OCI-LY1 (cell line): ENCODE measurements around the gene TIRAP.

Experiments
- CTCF ChIP-seq: fragments of 200-600 bp; sonication (generic), shearing (Covaris generic); IDR thresholded peaks from 2 replicates; pipeline ENCODE4 v1.5.1; 2017; ENCODE audit warnings: mild to moderate bottlenecking, antibody characterized with exemption, low read length, moderate library complexity, mixed read lengths
- EZH2 ChIP-seq: fragments of 200-600 bp; sonication (generic), shearing (Covaris generic); IDR thresholded peaks from 2 replicates; pipeline ENCODE4 v1.8.0; 2017; ENCODE audit warnings: borderline replicate concordance, mixed run types, mild to moderate bottlenecking, antibody characterized with exemption, low read length, moderate library complexity, mixed read lengths

DNA sequence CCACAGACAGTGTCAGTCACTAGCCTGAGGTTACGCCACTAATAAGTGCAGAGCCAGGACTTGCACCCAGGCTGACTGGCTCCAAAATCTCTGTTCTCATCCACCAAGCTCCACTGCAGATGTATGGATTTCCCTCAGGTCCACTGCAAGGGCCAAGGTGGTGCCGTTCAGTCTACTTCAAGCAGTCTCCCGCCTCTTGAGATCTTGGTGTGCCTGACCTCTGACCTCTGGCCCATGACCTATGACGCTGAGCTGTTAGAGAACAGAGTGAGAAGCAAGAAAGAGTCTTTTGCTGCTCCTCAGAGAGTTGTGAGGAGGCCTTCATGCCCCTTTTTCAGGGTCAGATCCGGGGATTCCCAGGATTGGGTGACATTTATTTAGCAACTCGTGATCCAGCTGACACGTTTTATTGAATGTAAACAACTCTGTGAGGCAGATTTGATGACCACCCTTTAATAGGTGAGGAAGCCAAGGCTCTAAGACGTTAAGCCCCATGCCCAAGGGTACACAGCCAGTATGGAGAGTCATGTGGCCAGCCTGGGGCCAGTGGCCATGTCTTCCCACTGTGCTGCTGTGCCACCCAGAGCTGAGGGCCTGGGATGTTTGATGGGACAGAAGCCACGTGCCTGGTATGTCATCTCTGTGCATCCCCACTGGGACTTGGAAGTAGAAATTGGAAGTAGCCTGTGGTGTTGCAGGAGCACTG lies 46.2 kb downstream of the TIRAP start:
- TF ChIP-seq CTCF (no peak), EZH2 (no peak)
